ENCODE results near the gene IRX6. TPM values are rescaled to one million over a fixed set of nuclear protein-coding genes. Genes with fewer than 3 reads are reported as not detected.

IRX6 gene
- polyA plus RNA-seq, 12 donors: 0.21 to 4.1 (median 0.34) TPM; not detected in 3

DNA sequence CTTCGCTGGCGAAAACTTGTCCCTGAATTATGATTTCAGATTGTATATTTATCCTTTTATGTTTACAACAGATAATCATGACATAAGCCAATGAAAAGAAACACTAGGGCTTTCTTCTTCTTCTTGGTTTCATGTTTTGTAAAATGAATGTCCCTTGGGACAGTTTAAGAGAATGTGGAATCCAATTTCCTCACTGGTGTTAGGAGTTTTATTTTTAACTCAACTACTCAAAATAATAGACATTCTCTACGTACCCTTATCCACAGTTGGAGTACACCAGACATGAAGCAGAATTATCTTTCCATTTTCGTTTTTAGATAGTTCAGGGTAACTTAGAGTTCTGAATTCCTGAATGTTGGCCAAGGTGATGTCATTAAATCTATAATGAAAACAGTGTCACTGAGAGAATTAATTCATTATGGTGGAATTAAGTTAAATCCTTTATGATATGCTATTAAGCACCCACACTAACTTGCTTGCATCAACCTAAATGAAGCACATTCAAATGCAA lies 43.4 kb downstream of the IRX6 start:
- peak; percentile 45 for DNase-seq

DNA sequence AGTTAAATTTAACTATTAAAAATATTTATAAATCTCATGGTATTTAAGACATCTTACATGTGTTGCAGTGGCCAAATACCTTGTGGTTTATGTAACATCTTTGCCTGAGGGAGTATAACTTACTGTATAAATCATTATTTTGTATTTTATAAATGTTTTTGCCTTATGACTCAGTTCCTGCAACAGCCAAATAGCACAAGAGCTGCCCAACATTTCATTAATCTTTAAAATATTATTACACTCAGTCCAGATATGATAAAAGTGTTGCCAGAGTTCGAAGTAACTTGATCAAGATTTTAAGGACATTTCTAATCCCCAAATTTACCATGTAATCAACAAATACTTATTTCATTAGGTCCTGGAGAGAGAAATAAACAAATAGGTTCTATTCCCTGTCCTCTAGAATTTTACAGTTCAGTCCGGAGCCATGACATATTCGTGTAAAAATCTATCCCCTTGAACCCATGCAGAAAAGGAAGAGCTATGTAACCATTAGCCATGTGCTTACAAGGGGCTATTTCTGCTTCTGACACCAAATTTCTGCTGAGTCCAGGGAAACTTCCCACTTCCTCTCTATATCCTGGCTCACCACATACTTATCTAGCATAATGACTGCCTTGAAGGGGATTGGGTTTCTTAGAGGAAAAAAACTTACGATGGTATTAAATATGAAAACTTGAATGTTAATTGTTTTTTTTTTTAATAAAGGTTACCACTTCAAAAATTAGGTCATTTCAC lies 44.0 kb downstream of the IRX6 start:
- DNase-seq: peak; percentile 38

DNA sequence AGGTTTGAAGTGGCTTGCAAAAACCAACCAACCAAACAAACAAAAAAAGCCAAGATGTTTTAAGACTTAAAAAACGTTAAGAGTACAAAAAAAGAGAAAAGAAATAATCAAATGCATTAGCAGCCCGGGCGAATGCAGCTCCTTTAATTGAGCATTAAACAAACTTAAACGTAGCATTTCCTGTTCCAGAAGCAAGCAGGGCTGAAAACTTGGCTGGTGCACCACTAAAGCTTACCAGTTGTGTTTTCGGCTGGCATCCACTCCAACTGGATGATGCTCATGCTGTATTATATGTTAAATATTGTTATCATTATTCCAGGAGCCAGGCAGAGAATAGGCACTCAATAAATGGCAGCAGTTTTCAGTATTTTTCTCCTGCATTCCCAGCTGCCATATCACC lies 45.1 kb downstream of the IRX6 start:
- DNase-seq: no peak

DNA sequence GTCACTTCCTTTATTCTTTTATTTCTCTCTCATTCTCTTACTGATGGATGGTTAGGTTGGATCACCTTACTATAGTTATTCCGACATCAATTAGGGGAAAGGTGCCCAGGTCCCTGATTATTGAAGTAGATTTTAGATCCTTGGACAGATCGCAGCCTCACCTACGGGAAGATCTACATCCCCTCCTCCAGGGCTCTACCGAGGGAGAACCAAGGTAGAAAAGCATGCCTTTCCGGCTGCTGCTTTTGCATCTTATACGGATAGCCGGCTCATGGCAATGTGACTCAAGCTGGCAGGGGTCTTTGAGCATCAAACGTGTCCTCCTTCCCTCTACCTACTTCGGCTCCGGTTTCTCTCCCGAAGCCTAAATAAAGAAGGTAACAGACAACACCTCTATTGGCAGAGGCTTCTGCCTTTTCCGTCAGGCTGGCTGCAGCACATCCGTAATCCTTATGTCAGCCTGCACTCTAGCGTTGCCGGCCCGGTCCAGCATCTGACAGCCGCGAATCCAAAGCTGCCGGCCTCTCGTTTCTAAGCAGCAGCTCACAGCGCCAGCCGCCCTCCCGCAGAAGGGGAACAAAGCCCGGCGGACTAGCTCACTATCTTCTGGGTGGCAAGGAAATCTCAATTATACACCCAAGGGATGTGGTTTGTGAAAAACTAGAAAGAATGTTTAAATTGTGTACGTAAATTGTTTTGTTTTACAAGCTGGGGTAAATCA lies 46.9 kb downstream of the IRX6 start:
- peak; percentile 62 for DNase-seq

DNA sequence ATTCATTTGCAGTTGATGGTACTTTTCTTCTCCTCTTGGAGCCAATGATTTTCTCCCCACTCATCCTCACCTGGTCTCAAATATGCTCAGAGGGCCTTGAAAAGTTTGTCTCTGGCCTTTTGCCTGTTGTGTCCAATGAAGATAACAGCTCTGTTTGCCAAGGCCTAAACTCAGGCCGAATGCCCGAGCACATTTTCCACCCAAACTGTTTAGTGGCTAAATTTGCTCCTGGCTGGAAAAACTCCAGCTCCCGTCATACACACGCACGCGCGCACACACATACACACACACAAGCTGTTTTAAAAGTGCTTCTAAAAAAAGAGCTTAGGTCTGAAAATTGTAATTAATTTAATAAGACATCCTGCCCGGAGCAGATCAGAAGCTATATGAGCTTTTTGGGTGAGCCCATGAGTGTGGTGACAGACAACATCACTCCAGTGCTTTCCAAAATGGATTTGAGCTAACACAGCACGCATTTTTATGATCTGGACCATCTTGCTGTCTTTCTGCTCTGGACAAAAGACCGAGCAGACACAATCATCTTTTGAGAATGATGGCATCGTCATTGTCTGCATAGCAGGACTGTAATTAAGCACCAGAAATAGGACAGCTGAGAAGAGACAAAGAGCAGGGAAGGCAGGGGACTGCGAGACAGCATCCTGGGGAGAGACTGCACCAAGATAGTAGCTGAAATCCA lies 48.9 kb downstream of the IRX6 start:
- DNase-seq: no peak

DNA sequence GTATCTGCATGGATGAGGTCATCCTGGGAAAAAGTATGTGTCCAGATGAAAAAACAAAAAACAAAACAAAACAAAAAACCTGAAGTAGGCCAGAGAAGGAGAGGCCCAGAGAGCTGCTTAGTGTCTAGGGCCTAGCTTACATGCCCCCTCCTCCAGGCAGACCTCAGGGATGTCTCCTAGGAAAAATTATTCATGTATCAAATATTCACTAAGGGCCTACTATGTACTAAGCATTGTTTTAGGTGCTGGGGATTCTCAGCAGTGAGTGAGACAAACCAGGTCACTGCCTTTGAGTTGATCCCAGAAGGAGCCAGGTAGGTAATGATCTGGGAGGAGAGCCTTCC lies 49.5 kb downstream of the IRX6 start:
- no peak for DNase-seq

DNA sequence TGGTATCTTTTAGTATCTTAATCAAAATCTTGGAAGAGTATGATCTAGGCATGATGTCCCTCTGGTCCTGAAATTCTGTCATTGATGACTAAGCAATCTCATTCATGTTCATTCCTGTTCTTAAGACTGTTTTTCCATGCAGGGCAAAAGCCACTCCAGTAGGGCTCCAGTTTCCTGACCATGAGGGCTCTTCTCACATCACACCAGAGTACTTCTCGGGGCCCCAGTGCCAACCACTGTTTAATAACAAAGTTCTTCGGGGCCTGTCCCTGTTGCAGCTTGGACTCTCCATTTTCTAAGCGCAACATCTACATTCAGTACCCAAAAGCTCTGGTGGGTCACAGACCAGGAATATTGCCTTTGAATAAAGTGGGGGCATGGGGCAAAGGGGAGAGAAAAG lies 52.0 kb downstream of the IRX6 start:
- DNase-seq: no peak

DNA sequence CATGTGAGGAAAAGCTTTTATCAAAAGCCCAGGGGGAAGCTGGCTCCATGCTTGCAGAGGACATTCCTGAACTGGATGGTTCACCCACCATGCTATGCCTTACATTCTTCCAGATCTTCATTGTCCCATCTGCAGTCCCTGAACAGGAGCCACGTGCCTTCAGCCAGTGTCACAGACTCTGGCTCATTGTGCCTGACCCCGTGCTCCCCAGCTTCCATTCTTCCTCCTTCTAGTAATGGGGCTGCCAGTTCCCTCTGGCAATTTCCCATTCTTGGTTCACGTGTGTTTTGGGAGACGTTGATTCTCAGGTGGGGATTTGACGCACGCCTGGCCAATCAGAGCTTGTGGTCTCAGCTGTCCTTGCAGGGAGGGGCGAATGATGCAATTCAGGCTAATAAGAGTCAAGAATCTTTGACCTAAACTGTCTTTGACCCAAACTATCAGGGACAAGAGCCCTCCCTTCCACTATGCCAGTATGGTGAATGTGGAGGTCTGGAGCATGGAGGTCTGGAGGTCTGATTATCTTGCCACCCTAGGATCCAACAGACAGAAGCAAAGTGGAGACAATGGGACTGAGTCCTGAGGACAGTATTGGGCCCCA lies 52.7 kb downstream of the IRX6 start:
- DNase-seq: no peak

DNA sequence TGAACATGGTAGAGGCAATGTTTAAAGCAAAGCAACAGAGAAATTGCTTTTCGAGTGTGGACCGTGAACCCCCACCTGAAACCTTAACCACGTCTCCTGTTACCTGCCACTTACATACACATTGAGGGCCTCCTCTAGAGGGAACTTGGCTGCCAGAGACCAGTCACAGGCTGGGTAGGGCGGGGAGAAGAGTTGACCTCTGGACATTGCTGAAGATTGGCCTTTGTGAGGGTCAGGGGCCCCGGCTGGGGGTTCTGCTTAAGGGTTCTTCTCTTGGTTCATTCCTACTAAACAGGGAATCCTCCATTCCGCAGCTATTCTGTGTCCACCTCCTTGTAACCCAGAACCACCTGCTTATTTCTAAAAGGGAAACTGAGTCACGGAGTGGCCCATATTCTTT lies 53.8 kb downstream of the IRX6 start:
- no peak for DNase-seq

DNA sequence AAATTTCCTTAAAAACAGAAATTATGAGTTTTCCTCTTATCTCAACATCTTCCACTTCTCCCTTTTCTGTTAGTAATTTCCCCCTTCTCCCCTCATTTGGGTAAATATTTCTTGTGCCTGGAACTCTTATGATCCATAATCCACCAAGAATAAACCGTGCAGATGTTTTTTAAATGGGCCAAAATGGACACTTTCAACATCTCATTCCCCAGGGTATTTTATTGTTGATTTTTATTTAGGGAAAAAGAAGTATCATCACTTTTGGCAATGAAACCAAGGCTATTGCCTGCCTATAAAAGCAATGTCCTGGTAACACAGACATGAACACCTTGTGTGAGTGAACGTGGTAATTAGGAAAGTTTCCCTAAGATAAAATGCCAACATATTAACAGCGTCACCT lies 54.6 kb downstream of the IRX6 start:
- no peak for DNase-seq

DNA sequence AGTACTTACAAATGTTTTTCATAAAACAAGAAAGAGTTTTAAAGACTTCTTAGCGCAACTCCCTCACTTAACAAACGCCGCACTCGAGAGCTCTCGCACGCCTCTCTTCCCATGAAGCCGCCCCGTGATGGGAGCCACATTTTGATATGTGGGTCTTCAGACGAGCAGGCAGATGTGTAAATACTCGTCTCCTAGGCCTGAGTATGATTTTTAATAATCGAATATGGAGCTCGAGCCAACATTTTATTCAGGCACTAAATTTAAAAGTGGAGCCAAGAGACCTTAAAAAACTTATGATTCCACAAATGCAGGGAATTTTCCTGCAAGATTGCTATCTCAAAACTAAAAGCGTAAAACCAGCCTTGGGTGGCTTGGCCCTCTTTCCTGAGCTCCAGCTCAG lies 55.4 kb downstream of the IRX6 start:
- no peak for DNase-seq

DNA sequence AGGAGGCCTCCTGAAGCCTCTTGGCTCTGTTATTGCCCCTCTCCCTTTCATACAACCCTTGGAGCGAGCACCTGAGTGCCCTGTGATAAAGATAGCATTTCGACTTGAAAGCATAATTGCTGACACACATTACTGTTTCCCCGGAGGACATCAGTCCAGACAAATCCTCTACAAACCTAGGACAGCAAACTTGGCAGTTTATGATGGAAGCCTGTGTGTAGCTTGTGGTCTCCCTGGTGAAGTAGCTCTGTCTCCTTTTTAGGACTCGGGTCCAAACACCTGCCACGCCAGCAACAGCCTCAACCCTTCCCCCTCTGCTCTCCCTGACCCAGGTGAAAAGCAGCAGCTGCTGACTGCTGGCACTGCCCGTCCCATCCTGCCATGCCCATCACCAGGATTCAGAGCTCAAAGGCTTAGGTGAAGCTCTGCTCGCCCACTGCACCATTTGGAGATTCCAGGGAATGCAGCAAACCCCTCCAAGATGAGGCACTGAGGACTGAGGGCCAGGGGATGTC lies 55.9 kb downstream of the IRX6 start:
- no peak for DNase-seq

Other genes with a start within 250 kb of the IRX6 start
- 100 to 1,000 TPM in 11 of 12 donors, not detected in 1; 269 to 849 (median 541) TPM for gene MMP2, start 155.0 kb downstream of the IRX6 start, polyA plus RNA-seq (ENCODE audit: insufficient read length in 12 of 12)
- gene LPCAT2, start 184.9 kb downstream of the IRX6 start, polyA plus RNA-seq (ENCODE audit: insufficient read length in 12 of 12): 10 to 100 TPM in 11 of 12 donors, not detected in 1; 15.1 to 35.7 (median 24.7) TPM
- gene CAPNS2, start 242.5 kb downstream of the IRX6 start, polyA plus RNA-seq (ENCODE audit: insufficient read length in 12 of 12): 10 to 100 TPM in 2 of 12 donors, 1 to 10 TPM in 1, under 1 TPM in 4, not detected in 5; 0.18 to 24.6 (median 0.32) TPM